ENCODE data around the gene PDE4B. TPM values are rescaled to one million over a fixed set of nuclear protein-coding genes. Genes with fewer than 3 reads are reported as not detected.

The PDE4B gene
- total RNA-seq, 1 donor from 2014 or later: 1.2 TPM

DNA sequence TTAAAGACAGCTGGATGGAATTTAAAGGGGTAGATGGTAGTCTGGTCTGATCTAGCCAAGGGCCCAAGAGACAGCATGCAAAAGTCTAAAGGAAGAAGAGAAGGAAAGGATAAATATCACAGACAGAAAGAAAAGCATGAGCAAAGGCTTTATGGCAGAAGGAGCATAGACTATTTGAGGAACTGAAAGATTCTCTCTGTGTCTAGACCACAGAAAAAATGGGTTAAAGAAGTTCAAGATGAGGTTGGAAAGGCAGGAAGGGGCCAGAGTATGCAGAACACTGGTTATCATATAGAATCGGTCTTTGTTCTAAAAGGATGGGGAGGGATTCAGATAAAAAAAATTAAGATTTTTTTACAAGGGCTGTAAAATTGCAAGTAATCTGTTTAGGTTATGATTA, 604.5 kb downstream of the PDE4B start:
- Histone ChIP-seq H4K20me1 (ENCODE audit: low read depth) (no peaks in the 10 kb centered on the region), H3K4me3 (no peak overlapping the region), H3F3A (ENCODE audit: low read depth) (no peaks in the 10 kb centered on the region), H3K9me3 (ENCODE audit: low read depth) (no peaks in the 10 kb centered on the region), H3K4me1 (no peaks in the 10 kb centered on the region), H3K27ac (no peak overlapping the region), H3K36me3 (no peaks in the 10 kb centered on the region), H3K9ac (no peak overlapping the region), H2AFZ (replicated peaks) (no peak overlapping the region), H3K27me3 (no peaks in the 10 kb centered on the region), H3K79me2 (ENCODE audit: low read depth) (no peaks in the 10 kb centered on the region), H3K4me2 (no peak overlapping the region)
- TF ChIP-seq, protein P1, sequence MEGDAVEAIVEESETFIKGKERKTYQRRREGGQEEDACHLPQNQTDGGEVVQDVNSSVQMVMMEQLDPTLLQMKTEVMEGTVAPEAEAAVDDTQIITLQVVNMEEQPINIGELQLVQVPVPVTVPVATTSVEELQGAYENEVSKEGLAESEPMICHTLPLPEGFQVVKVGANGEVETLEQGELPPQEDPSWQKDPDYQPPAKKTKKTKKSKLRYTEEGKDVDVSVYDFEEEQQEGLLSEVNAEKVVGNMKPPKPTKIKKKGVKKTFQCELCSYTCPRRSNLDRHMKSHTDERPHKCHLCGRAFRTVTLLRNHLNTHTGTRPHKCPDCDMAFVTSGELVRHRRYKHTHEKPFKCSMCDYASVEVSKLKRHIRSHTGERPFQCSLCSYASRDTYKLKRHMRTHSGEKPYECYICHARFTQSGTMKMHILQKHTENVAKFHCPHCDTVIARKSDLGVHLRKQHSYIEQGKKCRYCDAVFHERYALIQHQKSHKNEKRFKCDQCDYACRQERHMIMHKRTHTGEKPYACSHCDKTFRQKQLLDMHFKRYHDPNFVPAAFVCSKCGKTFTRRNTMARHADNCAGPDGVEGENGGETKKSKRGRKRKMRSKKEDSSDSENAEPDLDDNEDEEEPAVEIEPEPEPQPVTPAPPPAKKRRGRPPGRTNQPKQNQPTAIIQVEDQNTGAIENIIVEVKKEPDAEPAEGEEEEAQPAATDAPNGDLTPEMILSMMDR (IDR thresholded peaks at IDR 0.05): no peak
- TF ChIP-seq EZH2 (IDR thresholded peaks at IDR 0.05): no peak
- no peak for TF ChIP-seq EZH2phosphoT487 (IDR thresholded peaks at IDR 0.05)
- Mint-ChIP-seq H3K4me3 (no peak overlapping the region), H3K27ac (no peak overlapping the region), H3K4me1 (no peaks in the 10 kb centered on the region), H3K27me3 (ENCODE audit: insufficient read depth, low read depth) (peaks cover 6% of the 10 kb centered on the region), H3K36me3 (no peaks in the 10 kb centered on the region), H3K9me3 (no peaks in the 10 kb centered on the region)
- no peak for DNase-seq (ENCODE audit: low spot score)

DNA sequence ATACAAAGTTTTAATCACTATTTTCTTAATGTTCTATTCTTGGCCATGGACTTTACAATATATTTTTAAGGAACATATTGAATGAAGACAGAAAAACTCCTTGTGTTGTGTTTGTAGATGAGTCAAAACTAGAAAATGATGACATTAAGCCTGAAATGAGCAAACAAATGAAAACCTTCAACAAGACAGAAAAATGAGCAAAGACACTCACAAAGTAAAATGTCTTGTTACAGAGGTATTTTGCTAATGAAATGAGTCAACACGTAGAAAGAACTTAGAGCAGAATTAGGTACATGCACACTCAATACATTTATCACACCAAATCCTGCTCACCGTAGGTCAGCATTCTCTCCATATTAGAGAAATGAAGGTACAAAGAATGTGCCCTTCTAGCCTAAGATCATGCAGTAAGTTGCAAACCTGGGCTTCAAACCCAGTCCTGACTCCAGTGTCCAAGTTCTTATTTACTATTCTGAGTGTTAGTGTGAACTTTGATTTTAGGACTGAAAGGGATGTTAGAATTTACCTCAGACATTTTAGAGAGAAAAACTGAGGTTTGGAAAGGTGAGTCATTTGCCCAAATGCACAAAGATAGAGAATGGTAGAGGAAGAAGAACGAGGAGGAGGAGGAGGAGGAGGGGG, 607.3 kb downstream of the PDE4B start:
- H2AFZ ChIP-seq (replicated peaks): no peak overlapping the region
- H3K9me3 ChIP-seq (ENCODE audit: low read depth): no peaks in the 10 kb centered on the region
- no peaks in the 10 kb centered on the region for H3K4me1 ChIP-seq
- Mint-ChIP-seq H3K27ac (no peak overlapping the region), H3K36me3 (no peaks in the 10 kb centered on the region), H3K4me1 (peaks cover 10% of the 10 kb centered on the region), H3K4me3 (no peak overlapping the region), H3K27me3 (ENCODE audit: insufficient read depth, low read depth) (peaks cover 4% of the 10 kb centered on the region), H3K9me3 (no peaks in the 10 kb centered on the region)
- H3K4me2 ChIP-seq: no peak overlapping the region
- no peaks in the 10 kb centered on the region for H3K79me2 ChIP-seq (ENCODE audit: low read depth)
- no peak overlapping the region for H3K4me3 ChIP-seq
- no peak overlapping the region for H3K27ac ChIP-seq
- no peaks in the 10 kb centered on the region for H3K36me3 ChIP-seq
- H4K20me1 ChIP-seq (ENCODE audit: low read depth): no peaks in the 10 kb centered on the region
- TF ChIP-seq EZH2 (IDR thresholded peaks at IDR 0.05) (no peak), EZH2phosphoT487 (IDR thresholded peaks at IDR 0.05) (no peak)
- TF ChIP-seq, protein P1 (IDR thresholded peaks at IDR 0.05): no peak
- DNase-seq (ENCODE audit: low spot score): no peak
- no peaks in the 10 kb centered on the region for H3F3A ChIP-seq (ENCODE audit: low read depth)
- no peak overlapping the region for H3K9ac ChIP-seq
- no peaks in the 10 kb centered on the region for H3K27me3 ChIP-seq

DNA sequence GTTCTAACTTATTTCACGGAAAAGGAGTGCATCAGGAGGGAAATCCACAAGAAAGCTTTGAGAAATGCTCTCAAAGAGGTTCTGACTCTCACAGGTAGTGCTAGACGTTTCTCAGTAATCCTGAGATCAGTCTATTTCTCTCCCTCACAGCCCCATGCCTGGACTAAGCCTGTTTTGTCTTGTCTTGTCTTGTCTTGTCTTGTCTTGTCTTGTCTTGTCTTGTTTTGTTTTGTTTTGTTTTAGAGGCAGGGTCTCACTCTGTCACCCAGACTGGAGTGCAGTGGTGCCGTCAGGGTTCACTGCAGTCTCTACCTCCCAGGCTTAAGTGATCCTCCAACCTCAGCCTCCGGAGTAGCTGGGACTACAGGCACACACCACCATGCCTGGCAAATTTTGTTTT, 608.0 kb downstream of the PDE4B start:
- H3K27me3 ChIP-seq: no peaks in the 10 kb centered on the region
- no peak overlapping the region for H3K27ac ChIP-seq
- Mint-ChIP-seq H3K9me3 (no peaks in the 10 kb centered on the region), H3K4me3 (no peak overlapping the region), H3K27me3 (ENCODE audit: insufficient read depth, low read depth) (no peaks in the 10 kb centered on the region), H3K36me3 (no peaks in the 10 kb centered on the region), H3K27ac (no peak overlapping the region), H3K4me1 (peaks cover 10% of the 10 kb centered on the region)
- H3K4me3 ChIP-seq: no peak overlapping the region
- H3K79me2 ChIP-seq (ENCODE audit: low read depth): no peaks in the 10 kb centered on the region
- TF ChIP-seq EZH2 (IDR thresholded peaks at IDR 0.05) (no peak), EZH2phosphoT487 (IDR thresholded peaks at IDR 0.05) (no peak)
- TF ChIP-seq, protein P1 (IDR thresholded peaks at IDR 0.05): no peak
- H3K4me1 ChIP-seq: no peaks in the 10 kb centered on the region
- no peak for DNase-seq (ENCODE audit: low spot score)
- H3K36me3 ChIP-seq: no peaks in the 10 kb centered on the region
- H3K9me3 ChIP-seq (ENCODE audit: low read depth): no peaks in the 10 kb centered on the region
- no peak overlapping the region for H3K9ac ChIP-seq
- no peak overlapping the region for H2AFZ ChIP-seq (replicated peaks)
- H4K20me1 ChIP-seq (ENCODE audit: low read depth): no peaks in the 10 kb centered on the region
- H3F3A ChIP-seq (ENCODE audit: low read depth): no peaks in the 10 kb centered on the region
- no peak overlapping the region for H3K4me2 ChIP-seq
